Measurements from ENCODE around the gene CCL13. TPM values are rescaled to one million over a fixed set of nuclear protein-coding genes. Genes with fewer than 3 reads are reported as not detected.

Gene CCL13
- total RNA-seq, 1 experiment from 2014 or later, result not detected

DNA sequence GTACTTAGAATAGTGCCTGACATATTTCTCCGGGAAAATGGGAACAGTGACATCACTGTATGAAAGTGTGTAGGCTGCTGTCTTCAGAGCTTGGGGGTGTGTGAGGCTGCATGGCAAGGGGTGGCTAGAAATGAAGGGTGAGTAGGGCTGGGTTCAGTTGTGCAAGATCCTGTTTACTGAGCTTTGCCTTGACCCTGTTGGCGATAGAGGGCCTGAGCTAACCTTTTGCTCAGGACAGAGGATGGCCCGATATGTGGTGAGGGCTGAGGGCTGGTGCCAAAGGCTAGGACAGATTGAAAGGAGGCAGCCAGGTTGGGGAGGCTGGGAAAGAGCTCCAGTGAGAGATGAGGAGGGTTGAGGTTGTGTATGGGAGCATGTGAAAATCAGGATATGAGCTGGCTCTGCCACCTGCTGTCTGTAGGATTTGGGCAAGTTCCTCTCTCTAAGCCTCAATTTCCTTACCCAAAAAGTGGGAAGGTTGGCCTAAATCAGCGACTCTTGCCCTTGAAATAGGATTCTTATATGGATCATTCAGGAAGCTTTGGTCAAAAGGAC, 12.7 kb downstream of the CCL13 start:
- H3K36me3 ChIP-seq, result no peaks in the 10 kb centered on the region
- no peak for DNase-seq
- H3K4me1 ChIP-seq, result no peaks in the 10 kb centered on the region
- no peak overlapping the region for H3K4me3 ChIP-seq
- H3K27me3 ChIP-seq, result peaks cover 23% of the 10 kb centered on the region
- H3K9me3 ChIP-seq (replicated peaks), result no peaks in the 10 kb centered on the region
- H3K27ac ChIP-seq, result no peak overlapping the region

DNA sequence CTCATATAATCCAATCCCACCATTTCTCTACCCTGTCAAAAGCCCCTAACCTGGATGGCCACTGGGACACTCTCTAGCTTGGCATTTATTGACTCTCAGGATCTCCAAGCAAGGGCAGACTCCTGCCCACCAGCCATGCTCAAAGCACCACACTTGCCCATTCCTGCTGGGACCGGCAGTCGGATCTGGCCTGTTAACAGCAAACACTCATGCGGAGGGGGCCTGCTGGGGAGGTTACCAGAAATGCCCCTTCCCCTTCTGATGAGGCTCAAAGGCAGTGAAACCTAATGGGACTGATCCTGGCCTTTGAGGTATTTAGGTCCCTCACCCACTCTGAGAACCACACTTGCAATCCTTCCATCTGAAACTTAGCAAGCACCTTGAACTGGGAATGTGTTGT, 13.3 kb downstream of the CCL13 start:
- H3K27ac ChIP-seq, result no peak overlapping the region
- DNase-seq, result no peak
- H3K4me1 ChIP-seq, result no peaks in the 10 kb centered on the region
- peaks cover 23% of the 10 kb centered on the region for H3K27me3 ChIP-seq
- H3K4me3 ChIP-seq, result no peak overlapping the region
- no peaks in the 10 kb centered on the region for H3K36me3 ChIP-seq
- no peaks in the 10 kb centered on the region for H3K9me3 ChIP-seq (replicated peaks)

DNA sequence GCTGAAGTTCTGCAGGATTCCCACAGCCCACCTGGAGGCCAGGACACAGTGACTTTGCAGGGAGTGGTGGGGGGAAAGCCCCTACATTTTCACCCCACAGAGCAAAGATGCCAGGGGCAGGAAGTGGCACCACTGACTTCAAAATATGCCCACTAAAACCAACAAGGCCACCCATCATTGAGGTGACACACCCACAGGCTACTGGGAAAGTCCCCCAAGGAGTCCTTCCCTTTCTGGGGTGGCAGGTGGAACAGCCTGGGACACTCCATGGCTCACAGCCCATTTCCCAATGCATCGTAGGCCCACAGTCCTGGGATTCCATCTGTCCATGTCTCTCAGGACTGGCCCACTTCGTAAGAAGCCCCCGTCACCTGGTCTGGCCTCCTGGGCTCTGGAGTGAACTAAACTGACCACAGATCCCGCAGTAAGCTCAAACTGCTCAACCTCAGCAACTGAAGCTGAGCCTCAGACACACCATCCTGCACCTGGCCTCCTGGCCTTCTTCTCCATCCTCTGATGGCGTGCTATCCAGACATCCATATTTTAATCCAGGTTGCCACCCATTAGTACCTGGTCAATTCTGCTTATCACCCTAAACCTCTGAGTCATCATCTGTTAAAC, 14.2 kb downstream of the CCL13 start:
- H3K4me3 ChIP-seq, result no peak overlapping the region
- DNase-seq, result no peak
- H3K27me3 ChIP-seq, result peaks cover 23% of the 10 kb centered on the region
- no peaks in the 10 kb centered on the region for H3K4me1 ChIP-seq
- no peaks in the 10 kb centered on the region for H3K36me3 ChIP-seq
- no peak overlapping the region for H3K27ac ChIP-seq
- no peaks in the 10 kb centered on the region for H3K9me3 ChIP-seq (replicated peaks)

DNA sequence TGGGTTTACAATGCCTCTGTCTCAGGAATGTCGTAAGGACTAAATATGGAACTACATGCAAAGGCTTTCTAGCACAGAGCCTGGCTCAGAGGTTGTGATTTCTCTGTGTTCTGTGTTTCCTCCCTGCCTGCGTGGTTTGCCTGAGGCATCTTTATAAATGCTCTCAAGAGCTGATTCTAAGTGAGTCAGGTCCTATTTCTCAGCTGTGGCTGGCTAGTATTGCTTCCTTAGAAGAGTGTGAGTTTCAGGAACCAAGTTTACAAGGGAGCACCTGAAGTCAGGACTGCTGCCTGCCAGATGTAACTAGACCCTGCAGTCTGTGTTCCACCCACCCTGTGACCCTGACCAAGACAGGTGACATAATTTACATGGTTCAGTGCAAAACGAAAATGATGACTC, 14.7 kb downstream of the CCL13 start:
- no peaks in the 10 kb centered on the region for H3K4me1 ChIP-seq
- no peaks in the 10 kb centered on the region for H3K9me3 ChIP-seq (replicated peaks)
- H3K4me3 ChIP-seq, result no peak overlapping the region
- peaks cover 23% of the 10 kb centered on the region for H3K27me3 ChIP-seq
- H3K36me3 ChIP-seq, result no peaks in the 10 kb centered on the region
- no peak for DNase-seq
- no peak overlapping the region for H3K27ac ChIP-seq

DNA sequence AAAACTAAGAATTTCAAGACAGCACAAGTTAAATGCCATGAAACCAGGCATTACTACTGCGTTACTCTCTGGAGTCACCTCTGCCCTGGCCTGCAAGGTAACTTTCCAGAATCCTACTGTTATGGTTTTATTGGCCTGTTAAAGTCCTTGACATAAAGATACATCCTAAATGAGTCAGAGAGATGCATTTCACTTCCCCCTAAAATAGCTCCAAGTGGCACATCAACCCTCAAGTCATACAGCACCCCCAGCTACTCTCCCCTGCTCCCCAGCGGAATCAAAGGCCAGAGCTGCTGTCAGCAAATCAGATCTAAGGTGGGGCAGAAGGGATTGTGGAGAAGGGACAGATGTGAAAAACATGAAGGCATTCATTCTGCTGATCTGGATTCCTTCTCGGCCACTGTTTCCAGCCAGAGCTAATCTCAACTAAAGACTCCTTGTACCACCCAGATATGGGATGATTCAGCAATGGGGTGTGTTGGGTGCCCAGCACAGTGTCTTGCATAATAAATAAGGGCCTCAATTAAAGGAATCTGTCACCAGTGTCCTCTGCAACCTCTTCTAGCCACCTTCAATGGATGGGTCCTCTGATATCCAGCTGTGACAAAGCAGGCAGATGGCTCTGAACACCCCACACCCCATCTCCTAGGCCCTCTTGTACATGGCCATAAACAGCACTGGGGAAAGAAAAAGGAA, 15.3 kb downstream of the CCL13 start:
- no peaks in the 10 kb centered on the region for H3K36me3 ChIP-seq
- peaks cover 26% of the 10 kb centered on the region for H3K27me3 ChIP-seq
- DNase-seq, result no peak
- no peak overlapping the region for H3K4me3 ChIP-seq
- H3K9me3 ChIP-seq (replicated peaks), result no peaks in the 10 kb centered on the region
- H3K4me1 ChIP-seq, result no peaks in the 10 kb centered on the region
- H3K27ac ChIP-seq, result no peak overlapping the region

DNA sequence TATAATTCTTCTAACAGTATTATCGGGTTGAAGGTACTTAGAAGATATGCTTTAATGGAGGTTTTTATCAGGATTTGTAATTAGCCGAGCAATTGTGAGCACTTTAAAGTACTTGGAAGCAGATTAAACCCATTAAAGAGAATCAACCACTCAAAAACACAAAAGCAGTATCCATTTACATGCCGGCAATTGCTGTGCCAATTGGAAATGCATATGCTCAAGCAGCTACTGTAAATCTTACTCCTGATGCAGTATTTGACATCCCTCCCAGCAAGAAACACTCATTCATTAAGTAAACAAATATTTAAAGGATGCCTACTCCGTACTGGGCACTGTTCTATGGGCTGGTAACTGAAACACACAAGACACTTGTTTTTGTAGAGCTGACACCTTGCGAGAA, 18.2 kb downstream of the CCL13 start:
- Histone ChIP-seq H3K36me3 (no peaks in the 10 kb centered on the region), H3K9me3 (replicated peaks) (no peaks in the 10 kb centered on the region)

DNA sequence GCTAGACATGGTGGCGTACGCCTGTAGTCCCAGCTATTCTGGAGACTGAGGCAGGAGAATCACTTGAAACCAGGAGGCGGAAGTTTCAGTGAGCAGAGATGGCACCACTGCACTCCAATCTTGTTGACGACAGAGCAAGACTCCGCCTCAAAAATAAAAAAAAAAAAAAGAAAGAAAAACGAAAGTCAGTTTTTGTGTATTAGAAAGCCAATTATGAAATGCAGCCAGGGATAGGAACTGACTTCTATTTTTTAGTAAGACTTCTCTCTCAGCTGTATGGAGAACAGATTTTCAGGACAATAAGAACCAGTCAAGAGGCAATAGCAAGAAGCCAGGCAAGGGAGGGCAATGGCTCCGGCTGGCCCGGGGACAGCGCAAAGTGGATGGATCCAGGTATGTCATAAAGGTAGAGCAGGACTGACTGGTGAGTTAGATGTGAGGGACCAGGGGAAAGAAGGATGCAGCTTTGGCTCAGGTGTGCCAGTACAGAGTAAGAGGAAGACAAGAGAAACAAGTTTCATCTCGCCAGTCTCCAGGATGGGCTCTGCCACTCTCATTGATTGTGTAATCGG, 19.2 kb downstream of the CCL13 start:
- Histone ChIP-seq H3K36me3 (no peaks in the 10 kb centered on the region), H3K27me3 (peaks cover 26% of the 10 kb centered on the region), H3K4me3 (no peak overlapping the region), H3K27ac (no peak overlapping the region), H3K4me1 (no peaks in the 10 kb centered on the region), H3K9me3 (replicated peaks) (no peaks in the 10 kb centered on the region)
- no peak for DNase-seq

More for the DNA sequence above, 18.2 kb downstream of the CCL13 start:
- H3K27ac ChIP-seq, result no peak overlapping the region
- H3K4me3 ChIP-seq, result no peak overlapping the region
- peaks cover 26% of the 10 kb centered on the region for H3K27me3 ChIP-seq
- H3K4me1 ChIP-seq, result no peaks in the 10 kb centered on the region
- DNase-seq, result no peak

DNA sequence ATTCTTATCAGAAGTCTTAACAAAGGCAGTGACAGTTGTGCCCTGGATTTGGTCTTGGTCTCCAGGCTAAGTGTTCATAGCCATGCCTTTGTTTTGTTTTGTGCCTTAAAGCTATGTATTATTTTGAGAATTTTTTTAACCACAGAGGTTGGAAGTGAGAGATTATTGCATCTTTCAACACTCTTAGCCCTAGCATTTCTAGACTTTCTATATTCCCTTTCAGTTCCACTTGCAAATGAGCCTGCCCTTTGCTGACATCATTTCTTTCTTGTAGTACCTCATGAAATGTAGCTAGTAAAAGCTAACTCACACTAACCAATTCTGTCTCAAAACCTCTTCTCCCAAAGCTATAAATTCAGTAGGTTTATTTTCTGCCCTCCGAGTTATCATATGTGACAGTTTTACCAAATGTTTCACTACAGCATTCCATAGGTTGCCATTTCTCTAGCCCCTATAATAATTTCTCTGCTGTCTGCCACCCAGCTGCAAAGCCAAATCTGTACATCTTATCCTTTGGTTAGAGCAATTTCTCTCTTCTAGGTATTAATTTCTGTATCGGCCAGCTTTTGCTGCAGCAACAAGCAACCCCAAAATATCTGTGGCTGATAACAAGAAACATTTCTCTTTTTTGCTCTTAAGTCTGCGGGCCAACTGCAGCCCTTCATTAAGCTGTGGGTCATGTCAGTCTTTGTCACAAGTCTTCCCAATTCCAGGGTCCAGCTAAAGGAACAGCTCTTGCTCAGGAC, 21.0 kb downstream of the CCL13 start:
- H3K4me3 ChIP-seq, result no peak overlapping the region
- H3K9me3 ChIP-seq (replicated peaks), result no peaks in the 10 kb centered on the region
- H3K27ac ChIP-seq, result no peak overlapping the region
- no peaks in the 10 kb centered on the region for H3K4me1 ChIP-seq
- no peaks in the 10 kb centered on the region for H3K36me3 ChIP-seq
- no peak for DNase-seq
- H3K27me3 ChIP-seq, result peaks cover 24% of the 10 kb centered on the region

DNA sequence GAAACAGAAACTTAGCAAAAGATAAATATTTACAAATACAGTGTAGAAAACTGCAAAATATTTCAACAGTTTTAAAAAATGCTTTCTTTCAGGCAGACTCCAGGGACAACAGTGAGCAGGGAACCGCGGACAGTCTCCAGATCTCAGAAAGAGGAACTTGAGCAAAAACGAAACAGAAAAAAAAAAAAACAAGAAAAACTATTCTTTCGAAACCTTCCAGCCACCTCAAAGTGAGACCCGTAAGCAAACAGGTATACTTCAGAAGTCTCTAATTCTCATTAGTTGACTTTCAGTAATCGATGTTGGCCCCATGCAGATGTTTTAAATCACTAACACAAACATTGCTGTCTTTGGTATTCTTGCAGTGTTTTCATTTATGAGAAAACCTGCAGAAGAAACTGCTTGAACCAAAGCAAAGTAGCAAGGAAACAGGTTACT, 22.4 kb downstream of the CCL13 start:
- no peak for DNase-seq
- H3K27me3 ChIP-seq, result peaks cover 11% of the 10 kb centered on the region
- H3K9me3 ChIP-seq (replicated peaks), result no peaks in the 10 kb centered on the region
- no peak overlapping the region for H3K4me3 ChIP-seq
- 0 out of 2 replicates have a peak, but pooled peaks cover 3% of the 10 kb centered on the region for H3K4me1 ChIP-seq
- no peaks in the 10 kb centered on the region for H3K36me3 ChIP-seq
- H3K27ac ChIP-seq, result no peak overlapping the region

DNA sequence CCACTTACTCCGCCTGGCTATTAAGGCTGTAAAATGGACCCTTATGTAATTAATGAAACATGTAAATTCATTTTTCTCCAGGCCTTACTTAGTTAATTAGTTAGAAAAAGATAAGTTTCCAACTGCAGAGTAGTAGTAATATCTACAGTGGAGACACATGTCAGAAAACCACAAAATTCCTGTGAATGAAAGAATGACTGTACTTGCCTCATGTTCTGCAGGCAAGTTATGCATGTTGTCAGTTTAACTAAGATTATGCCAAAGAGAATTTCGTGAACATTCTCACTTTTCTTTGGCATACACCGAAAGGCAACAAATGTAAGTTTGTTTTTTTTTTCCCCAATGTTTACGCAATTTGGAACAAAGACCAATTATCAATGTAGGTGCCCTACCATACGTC, 23.6 kb downstream of the CCL13 start:
- Histone ChIP-seq H3K27ac (no peak overlapping the region), H3K27me3 (peaks cover 11% of the 10 kb centered on the region), H3K36me3 (no peaks in the 10 kb centered on the region), H3K4me3 (no peak overlapping the region), H3K4me1 (peaks cover 8% of the 10 kb centered on the region), H3K9me3 (replicated peaks) (no peaks in the 10 kb centered on the region)
- DNase-seq, result no peak

DNA sequence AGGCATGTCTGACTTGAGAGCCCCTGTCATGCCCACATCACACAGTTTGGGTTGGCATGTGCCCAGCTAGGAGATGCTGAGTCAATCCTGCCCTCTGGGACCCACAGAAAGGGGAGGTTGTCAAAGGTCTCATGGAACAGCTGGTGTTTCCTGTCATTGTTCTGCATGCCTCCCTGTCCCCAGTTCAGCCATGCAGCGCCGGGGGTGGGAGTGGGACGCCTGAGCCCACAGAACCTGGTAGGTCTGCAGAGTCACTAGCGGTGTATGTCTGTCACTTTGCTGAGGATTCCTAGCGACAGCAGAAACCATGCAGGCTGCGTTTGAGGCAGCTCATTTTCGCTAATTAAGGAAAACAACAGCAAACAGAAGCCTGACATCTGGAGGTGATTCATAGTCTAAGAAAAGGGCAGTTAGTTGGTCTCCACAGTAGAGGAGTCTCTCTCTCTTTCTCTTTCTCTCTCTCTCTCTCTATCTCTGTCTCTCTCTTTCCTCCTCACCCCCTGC, 26.4 kb downstream of the CCL13 start:
- H3K9me3 ChIP-seq (replicated peaks), result no peaks in the 10 kb centered on the region
- peak; percentile 27 to 34 for DNase-seq
- peaks cover 16% of the 10 kb centered on the region for H3K4me1 ChIP-seq
- H3K36me3 ChIP-seq, result no peaks in the 10 kb centered on the region
- peak overlapping the region; percentile 4; the same call in 1 of the 2 replicates for H3K27ac ChIP-seq
- H3K4me3 ChIP-seq, result no peak overlapping the region
- H3K27me3 ChIP-seq, result peaks cover 13% of the 10 kb centered on the region

DNA sequence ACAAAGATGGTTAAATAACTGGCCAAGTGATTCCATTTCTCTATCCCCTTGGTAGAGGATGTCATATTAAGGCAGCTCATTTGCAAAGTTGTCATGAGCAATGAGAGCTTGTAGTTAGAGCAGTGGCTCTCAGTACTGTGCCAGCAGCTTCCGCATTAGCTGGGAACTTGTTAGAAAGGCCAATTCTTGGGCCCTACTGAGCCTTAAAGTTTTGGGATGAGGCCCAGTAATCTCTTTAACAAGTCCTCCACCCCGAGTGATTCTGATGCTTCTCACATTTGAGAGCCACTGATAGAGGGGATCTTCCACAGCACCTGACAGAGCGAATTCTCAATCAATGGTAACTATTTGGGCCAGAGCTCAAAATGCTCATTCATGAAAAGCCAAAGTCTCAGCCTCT, 26.9 kb downstream of the CCL13 start:
- no peak overlapping the region; the same call in 1 of the 2 replicates for H3K27ac ChIP-seq
- H3K27me3 ChIP-seq, result peaks cover 17% of the 10 kb centered on the region
- no peaks in the 10 kb centered on the region for H3K9me3 ChIP-seq (replicated peaks)
- no peaks in the 10 kb centered on the region for H3K36me3 ChIP-seq
- DNase-seq, result no peak
- H3K4me3 ChIP-seq, result no peak overlapping the region
- H3K4me1 ChIP-seq, result peaks cover 16% of the 10 kb centered on the region

DNA sequence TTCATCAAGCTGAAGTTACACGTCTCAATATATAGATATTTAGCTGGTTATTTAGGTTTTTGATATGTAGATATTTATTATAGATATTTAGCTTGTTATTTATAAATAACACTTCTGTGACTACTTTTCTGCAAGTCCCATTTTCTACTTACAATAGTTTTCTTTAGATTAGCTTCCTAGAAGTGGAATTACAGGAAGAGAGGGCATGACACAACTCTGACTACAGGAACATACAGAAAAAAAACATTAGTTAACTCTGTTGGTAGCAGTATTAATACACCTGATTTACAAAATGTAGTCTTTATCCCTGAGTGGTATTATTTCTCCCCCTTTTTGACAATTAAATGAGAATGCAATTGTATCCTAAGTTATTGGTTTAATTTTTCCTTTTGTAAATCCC, 28.0 kb downstream of the CCL13 start:
- H3K27ac ChIP-seq, result no peak overlapping the region
- no peaks in the 10 kb centered on the region for H3K9me3 ChIP-seq (replicated peaks)
- no peak for DNase-seq
- no peak overlapping the region for H3K4me3 ChIP-seq
- no peaks in the 10 kb centered on the region for H3K36me3 ChIP-seq
- peaks cover 16% of the 10 kb centered on the region for H3K4me1 ChIP-seq
- peaks cover 15% of the 10 kb centered on the region for H3K27me3 ChIP-seq

DNA sequence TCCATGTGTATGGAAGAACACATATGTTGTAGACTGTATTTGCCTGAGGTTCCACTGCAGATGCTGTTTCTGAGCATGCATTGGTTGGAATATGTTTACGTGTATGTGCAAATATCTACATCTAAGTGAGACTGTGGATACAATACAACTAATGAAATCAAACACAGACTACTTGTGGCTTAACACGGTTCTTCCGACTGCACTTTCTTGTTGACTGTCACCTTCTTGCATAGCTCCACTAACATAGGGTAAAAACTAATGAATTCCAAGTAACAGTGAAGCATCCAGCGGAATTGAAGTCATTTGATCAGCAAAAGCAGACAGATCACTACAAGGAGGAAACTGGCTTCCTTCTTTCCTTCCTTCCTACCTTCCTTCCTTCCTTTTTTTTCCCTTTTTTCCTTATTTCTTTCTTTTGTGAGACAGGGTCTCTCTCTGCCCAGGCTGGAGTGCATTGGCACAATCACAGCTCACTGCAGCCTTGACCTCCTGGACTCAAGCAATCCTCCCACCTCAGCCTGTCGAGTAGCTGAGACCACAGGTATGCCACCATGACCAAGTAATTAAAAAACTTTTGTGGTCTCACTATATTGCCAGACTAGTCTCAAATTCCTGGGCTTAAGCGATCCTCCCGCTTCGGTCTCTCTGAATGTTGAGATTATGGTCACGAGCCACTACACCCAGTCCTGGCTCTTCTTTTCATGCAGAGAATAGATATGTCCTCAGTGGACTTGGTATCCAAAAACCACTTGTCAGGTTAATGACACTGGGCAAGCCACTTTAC, 28.7 kb downstream of the CCL13 start:
- Histone ChIP-seq H3K9me3 (replicated peaks) (no peaks in the 10 kb centered on the region), H3K27me3 (peaks cover 14% of the 10 kb centered on the region; the same call in 1 of the 2 replicates), H3K4me1 (peaks cover 16% of the 10 kb centered on the region), H3K27ac (no peak overlapping the region), H3K4me3 (no peak overlapping the region), H3K36me3 (no peaks in the 10 kb centered on the region)
- DNase-seq, result peak; percentile 19 to 36
